GM12874 (cell line): Measurements from ENCODE around the gene ATAT1.

Experiments
- CTCF ChIP-seq: IDR thresholded peaks from 2 replicates; pipeline ENCODE4 v1.5.1; 2011; ENCODE audit warnings: low read depth, mild to moderate bottlenecking, control low read depth, low read length, moderate library complexity; ENCODE audit not compliant: insufficient read depth

The ATAT1 gene

GRCh38 chr6:30614044-30614842, 12.4 kb upstream of the ATAT1 start:
- TF ChIP-seq CTCF = no peak

GRCh38 chr6:30614843-30615218, 11.8 kb upstream of the ATAT1 start:
- TF ChIP-seq CTCF = no peak

GRCh38 chr6:30615219-30615957, 11.3 kb upstream of the ATAT1 start:
- TF ChIP-seq CTCF = no peak

- no peak for TF ChIP-seq CTCF
Measured at GRCh38 chr6:30615958-30616810, 10.5 kb upstream of the ATAT1 start.

- no peak for TF ChIP-seq CTCF
Measured at GRCh38 chr6:30616811-30617564, 9.7 kb upstream of the ATAT1 start, which contains the start of gene PPP1R10. Gene PPP1R10 (minus strand): TSS chr6:30617243. CDS start chr6:30609944, 7,299 bp downstream.

GRCh38 chr6:30617565-30618269, 9.0 kb upstream of the ATAT1 start, which contains the start of gene MRPS18B:
Gene MRPS18B (plus strand): TSS chr6:30617840. CDS start chr6:30617866, 26 bp downstream.
- no peak for TF ChIP-seq CTCF
